Neural progenitor cell (in vitro differentiated cells): ENCODE results near the gene GXYLT1. TPM values are rescaled to one million over a fixed set of nuclear protein-coding genes. Genes with fewer than 3 reads are reported as not detected.

ENCODE experiments used
- DNase-seq: peaks from one replicate; pipeline ENCODE4 v3.0.0-alpha.2; 2016; ENCODE audit warnings: low spot score
- H2AFZ ChIP-seq: fragments of 200-600 bp; sonication (generic); replicated peaks from 2 replicates; pipeline ENCODE4 v1.6.1; 2016; ENCODE audit warnings: antibody characterized with exemption
- H3F3A ChIP-seq: fragments of 200-600 bp; sonication (generic); 2 replicates; pipeline ENCODE4 v1.6.1; 2016; ENCODE audit warnings: antibody characterized with exemption, low read depth
- H3K27ac ChIP-seq: fragments of 200-600 bp; sonication (generic); 2 replicates; pipeline ENCODE4 v1.5.1; 2016; ENCODE audit warnings: mild to moderate bottlenecking
- H3K27me3 ChIP-seq: fragments of 200-600 bp; sonication (generic); 2 replicates; pipeline ENCODE4 v1.6.1; 2016; ENCODE audit warnings: mild to moderate bottlenecking, moderate library complexity
- H3K36me3 ChIP-seq: fragments of 200-600 bp; sonication (generic); 2 replicates; pipeline ENCODE4 v1.5.1; 2016
- H3K4me1 ChIP-seq: fragments of 200-600 bp; sonication (generic); 2 replicates; pipeline ENCODE4 v1.6.1; 2016; ENCODE audit warnings: mixed run types
- H3K4me2 ChIP-seq: fragments of 200-600 bp; sonication (generic); 2 replicates; pipeline ENCODE4 v1.6.1; 2016
- H3K4me3 ChIP-seq: fragments of 200-600 bp; sonication (generic); 2 replicates; pipeline ENCODE4 v1.5.1; 2016
- H3K79me2 ChIP-seq: fragments of 200-600 bp; sonication (generic); 2 replicates; pipeline ENCODE4 v1.6.1; 2016; ENCODE audit warnings: low read depth
- H3K9ac ChIP-seq: fragments of 200-600 bp; sonication (generic); 2 replicates; pipeline ENCODE4 v1.6.1; 2016
- H3K9me3 ChIP-seq: fragments of 200-600 bp; sonication (generic); 2 replicates; pipeline ENCODE4 v1.5.1; 2016; ENCODE audit warnings: low read depth
- H4K20me1 ChIP-seq: fragments of 200-600 bp; sonication (generic); 2 replicates; pipeline ENCODE4 v1.6.1; 2016; ENCODE audit warnings: low read depth
- H3K27ac Mint-ChIP-seq: 3 replicates; pipeline ENCODE4 v1.8.0; 2021; ENCODE audit warnings: mixed read lengths
- H3K27me3 Mint-ChIP-seq: 2 replicates; pipeline ENCODE4 v1.8.0; 2022; ENCODE audit warnings: low read depth, mild to moderate bottlenecking, inconsistent platforms, moderate library complexity, mixed read lengths; ENCODE audit not compliant: insufficient read depth
- H3K36me3 Mint-ChIP-seq: 3 replicates; pipeline ENCODE4 v1.8.0; 2021; ENCODE audit warnings: mixed read lengths
- H3K4me1 Mint-ChIP-seq: 3 replicates; pipeline ENCODE4 v1.8.0; 2021; ENCODE audit warnings: mixed read lengths
- H3K4me3 Mint-ChIP-seq: 3 replicates; pipeline ENCODE4 v1.8.0; 2021; ENCODE audit warnings: mild to moderate bottlenecking, moderate library complexity, mixed read lengths
- H3K9me3 Mint-ChIP-seq: 3 replicates; pipeline ENCODE4 v1.8.0; 2020; ENCODE audit warnings: mixed read lengths
- EZH2 ChIP-seq: fragments of 200-600 bp; sonication (generic); IDR thresholded peaks from 2 replicates; pipeline ENCODE4 v1.6.1; 2017; ENCODE audit warnings: antibody characterized with exemption, mild to moderate bottlenecking, moderate library complexity
- EZH2phosphoT487 ChIP-seq: fragments of 200-600 bp; sonication (generic); IDR thresholded peaks from 2 replicates; pipeline ENCODE4 v1.6.1; 2017; ENCODE audit warnings: antibody characterized with exemption
- total RNA-seq: library from RNA; depleted of rRNA; stranded (reverse); fragments of >200 nt; gene quantifications from 2 replicates; pipeline ENCODE4 v1.2.3, GENCODE V29; 2015; ENCODE audit warnings: low replicate concordance
- TF ChIP-seq, protein P1 (sequence below): fragments of 200-600 bp; sonication (generic); IDR thresholded peaks from 2 replicates; pipeline ENCODE4 v1.5.1; 2017; ENCODE audit warnings: antibody characterized with exemption, mild to moderate bottlenecking

Gene GXYLT1
- total RNA-seq, 1 donor from 2014 or later, result 27.5 TPM

DNA sequence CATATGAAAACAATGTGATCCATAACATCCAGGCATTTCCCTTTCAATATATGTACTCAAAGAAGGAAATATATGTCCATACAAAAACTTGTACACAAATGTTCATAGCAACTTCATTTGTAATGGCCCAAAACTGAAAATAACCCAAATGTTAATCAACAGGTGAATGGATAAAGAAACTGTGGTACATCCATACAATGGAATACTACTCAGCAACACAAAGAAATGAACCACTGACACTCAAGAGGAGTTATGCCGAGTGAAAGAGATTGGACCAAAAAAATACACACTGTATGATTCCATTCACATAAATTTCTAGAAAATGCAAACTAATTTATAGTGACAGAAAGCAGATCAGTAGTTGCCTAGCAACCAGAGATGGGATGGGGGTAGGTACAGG is 30.3 kb upstream of the GXYLT1 start:
- Mint-ChIP-seq H3K9me3 (peaks cover 19% of the 10 kb centered on the region), H3K4me1 (no peaks in the 10 kb centered on the region), H3K36me3 (peaks cover 27% of the 10 kb centered on the region), H3K27me3 (no peaks in the 10 kb centered on the region), H3K4me3 (no peak overlapping the region), H3K27ac (no peak overlapping the region)
- H3K4me3 ChIP-seq, result no peak overlapping the region
- no peak for DNase-seq
- TF ChIP-seq, protein P1, sequence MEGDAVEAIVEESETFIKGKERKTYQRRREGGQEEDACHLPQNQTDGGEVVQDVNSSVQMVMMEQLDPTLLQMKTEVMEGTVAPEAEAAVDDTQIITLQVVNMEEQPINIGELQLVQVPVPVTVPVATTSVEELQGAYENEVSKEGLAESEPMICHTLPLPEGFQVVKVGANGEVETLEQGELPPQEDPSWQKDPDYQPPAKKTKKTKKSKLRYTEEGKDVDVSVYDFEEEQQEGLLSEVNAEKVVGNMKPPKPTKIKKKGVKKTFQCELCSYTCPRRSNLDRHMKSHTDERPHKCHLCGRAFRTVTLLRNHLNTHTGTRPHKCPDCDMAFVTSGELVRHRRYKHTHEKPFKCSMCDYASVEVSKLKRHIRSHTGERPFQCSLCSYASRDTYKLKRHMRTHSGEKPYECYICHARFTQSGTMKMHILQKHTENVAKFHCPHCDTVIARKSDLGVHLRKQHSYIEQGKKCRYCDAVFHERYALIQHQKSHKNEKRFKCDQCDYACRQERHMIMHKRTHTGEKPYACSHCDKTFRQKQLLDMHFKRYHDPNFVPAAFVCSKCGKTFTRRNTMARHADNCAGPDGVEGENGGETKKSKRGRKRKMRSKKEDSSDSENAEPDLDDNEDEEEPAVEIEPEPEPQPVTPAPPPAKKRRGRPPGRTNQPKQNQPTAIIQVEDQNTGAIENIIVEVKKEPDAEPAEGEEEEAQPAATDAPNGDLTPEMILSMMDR, result no peak
- TF ChIP-seq EZH2 (no peak), EZH2phosphoT487 (no peak)
- no peaks in the 10 kb centered on the region for H3K4me1 ChIP-seq
- H3K27me3 ChIP-seq, result no peaks in the 10 kb centered on the region
- no peaks in the 10 kb centered on the region for H3K9me3 ChIP-seq
- H3K79me2 ChIP-seq, result no peaks in the 10 kb centered on the region
- no peak overlapping the region for H3K27ac ChIP-seq
- no peaks in the 10 kb centered on the region for H4K20me1 ChIP-seq
- H3F3A ChIP-seq, result no peaks in the 10 kb centered on the region
- no peaks in the 10 kb centered on the region for H3K36me3 ChIP-seq
- H3K4me2 ChIP-seq, result no peak overlapping the region
- no peak overlapping the region for H3K9ac ChIP-seq
- H2AFZ ChIP-seq, result no peak overlapping the region

DNA sequence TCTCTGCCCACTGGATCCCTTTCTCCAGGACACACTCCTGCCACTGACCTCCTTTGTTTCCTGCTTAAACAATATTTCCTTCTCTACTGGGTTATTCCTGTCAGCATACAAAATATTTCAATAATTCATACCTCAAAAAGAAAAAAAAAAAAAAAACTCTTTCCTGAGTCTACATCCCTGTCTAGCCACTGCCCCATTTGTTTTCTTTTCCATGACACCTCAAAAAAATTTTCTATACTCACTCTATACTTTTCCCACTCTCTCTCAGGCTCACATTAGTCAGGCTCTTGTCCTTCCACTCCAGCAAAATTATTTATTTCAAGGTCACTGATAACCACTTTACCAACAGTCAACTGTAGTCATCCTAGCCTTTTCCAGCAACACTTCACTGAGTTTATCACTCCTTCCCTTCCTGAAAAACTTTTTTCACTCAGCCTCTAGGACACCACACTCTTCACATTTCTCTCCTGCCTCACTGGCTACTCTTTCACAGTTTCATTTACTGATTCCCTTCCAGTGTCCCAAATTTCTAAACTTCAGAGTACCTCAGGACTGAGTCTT is 29.4 kb upstream of the GXYLT1 start:
- Mint-ChIP-seq H3K27ac (no peak overlapping the region), H3K36me3 (peaks cover 27% of the 10 kb centered on the region), H3K4me3 (no peak overlapping the region), H3K4me1 (no peaks in the 10 kb centered on the region), H3K27me3 (no peaks in the 10 kb centered on the region), H3K9me3 (peaks cover 19% of the 10 kb centered on the region)
- Histone ChIP-seq H2AFZ (no peak overlapping the region), H3K4me2 (no peak overlapping the region), H3K9ac (no peak overlapping the region), H3K4me1 (no peaks in the 10 kb centered on the region), H4K20me1 (no peaks in the 10 kb centered on the region), H3F3A (no peaks in the 10 kb centered on the region), H3K36me3 (no peaks in the 10 kb centered on the region), H3K27me3 (no peaks in the 10 kb centered on the region), H3K4me3 (no peak overlapping the region), H3K79me2 (no peaks in the 10 kb centered on the region), H3K27ac (no peak overlapping the region), H3K9me3 (no peaks in the 10 kb centered on the region)
- DNase-seq, result no peak
- TF ChIP-seq, protein P1, result no peak
- no peak for TF ChIP-seq EZH2
- TF ChIP-seq EZH2phosphoT487, result no peak

DNA sequence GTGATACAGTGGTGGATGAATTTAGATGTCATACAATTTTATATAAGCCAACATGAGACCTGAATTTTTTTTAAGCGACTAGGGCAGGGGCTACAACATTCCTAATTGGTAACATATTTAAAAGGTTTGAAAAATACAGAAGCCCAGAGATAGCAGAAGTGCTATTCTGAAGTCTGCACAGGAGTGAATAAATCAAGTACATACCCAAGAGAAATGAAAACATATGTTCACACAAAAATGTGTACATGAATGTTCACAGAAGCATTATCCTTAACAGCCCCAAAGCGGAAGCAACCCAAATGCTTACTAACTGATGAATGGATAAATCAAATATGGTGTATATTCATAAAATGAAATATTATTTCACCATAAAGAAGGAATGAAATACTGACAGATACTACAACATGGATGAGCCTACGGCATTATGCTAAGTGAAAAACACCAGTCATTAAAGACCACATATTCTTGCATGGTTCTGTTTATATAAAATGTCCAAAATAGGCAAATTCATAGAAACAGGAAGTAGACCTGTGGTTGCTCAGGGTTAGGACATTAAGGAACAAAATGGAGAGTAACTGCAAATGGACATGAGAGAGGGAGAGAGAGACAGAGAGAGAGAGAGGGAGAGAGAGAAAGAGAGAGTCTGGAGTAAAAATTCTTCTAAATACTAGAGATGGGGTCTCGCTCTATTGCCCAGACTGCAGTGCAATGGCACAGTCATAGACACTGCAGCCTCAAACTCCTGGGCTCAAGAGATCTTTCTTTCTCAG is 28.0 kb upstream of the GXYLT1 start:
- H3K4me1 ChIP-seq, result no peaks in the 10 kb centered on the region
- no peak overlapping the region for H2AFZ ChIP-seq
- Mint-ChIP-seq H3K27me3 (no peaks in the 10 kb centered on the region), H3K4me3 (no peak overlapping the region), H3K4me1 (no peaks in the 10 kb centered on the region), H3K36me3 (peaks cover 26% of the 10 kb centered on the region), H3K9me3 (peaks cover 19% of the 10 kb centered on the region), H3K27ac (no peak overlapping the region)
- no peak overlapping the region for H3K9ac ChIP-seq
- no peak for DNase-seq
- H3K9me3 ChIP-seq, result no peaks in the 10 kb centered on the region
- H3K36me3 ChIP-seq, result no peaks in the 10 kb centered on the region
- no peaks in the 10 kb centered on the region for H3F3A ChIP-seq
- H3K4me2 ChIP-seq, result no peak overlapping the region
- H3K79me2 ChIP-seq, result no peaks in the 10 kb centered on the region
- no peak overlapping the region for H3K4me3 ChIP-seq
- H4K20me1 ChIP-seq, result no peaks in the 10 kb centered on the region
- TF ChIP-seq EZH2phosphoT487 (no peak), EZH2 (no peak)
- TF ChIP-seq, protein P1, result no peak
- no peak overlapping the region for H3K27ac ChIP-seq
- no peaks in the 10 kb centered on the region for H3K27me3 ChIP-seq
